ENCODE results near the gene MAGEA4.

The MAGEA4 gene

DNA sequence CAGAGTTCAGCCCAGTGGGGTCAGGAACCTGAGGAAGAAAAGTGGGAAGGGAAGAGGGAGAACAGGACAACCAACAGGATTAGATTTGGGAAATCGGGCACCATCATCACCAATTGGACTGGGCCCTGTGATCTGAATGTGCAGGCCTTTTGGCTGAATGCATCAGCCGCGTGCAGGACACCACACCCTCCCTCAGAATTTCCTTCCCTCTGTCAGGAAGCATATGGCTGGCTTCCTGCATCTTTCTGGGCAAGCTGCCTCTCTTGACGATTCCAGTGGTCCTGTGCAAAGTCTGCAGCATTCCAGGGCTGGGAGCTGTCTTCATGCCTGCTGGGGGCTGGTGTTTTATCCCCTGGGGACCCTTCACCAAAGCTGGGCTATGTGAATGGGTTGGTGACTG lies 16.4 kb downstream of the MAGEA4 start:
- DNase-seq (ENCODE audit: low read depth), result no peak

DNA sequence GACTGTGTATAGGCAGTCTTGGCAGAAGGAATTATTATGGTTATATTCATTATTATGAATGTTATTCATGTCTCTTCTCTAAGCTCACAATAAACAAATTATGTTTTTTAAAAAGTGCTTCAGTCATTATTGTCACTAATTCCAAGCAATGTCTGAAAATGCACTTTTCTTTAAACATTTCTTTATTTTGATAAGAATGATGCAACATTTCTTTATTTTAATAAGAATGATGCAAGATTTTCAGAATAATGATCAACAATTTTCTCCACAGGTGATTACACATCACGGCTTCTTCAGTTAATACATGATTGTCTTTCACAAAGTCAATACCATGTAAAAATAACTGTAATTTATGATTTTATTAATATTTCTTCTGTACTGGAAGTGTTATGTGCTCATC lies 22.7 kb downstream of the MAGEA4 start:
- no peak for DNase-seq (ENCODE audit: low read depth)

GRCh38 chrX:151938172-151938571 lies 25.5 kb downstream of the MAGEA4 start:
- no peak for DNase-seq (ENCODE audit: low read depth)

GRCh38 chrX:151954730-151955129 lies 42.0 kb downstream of the MAGEA4 start:
- DNase-seq (ENCODE audit: low read depth), result no peak

DNA sequence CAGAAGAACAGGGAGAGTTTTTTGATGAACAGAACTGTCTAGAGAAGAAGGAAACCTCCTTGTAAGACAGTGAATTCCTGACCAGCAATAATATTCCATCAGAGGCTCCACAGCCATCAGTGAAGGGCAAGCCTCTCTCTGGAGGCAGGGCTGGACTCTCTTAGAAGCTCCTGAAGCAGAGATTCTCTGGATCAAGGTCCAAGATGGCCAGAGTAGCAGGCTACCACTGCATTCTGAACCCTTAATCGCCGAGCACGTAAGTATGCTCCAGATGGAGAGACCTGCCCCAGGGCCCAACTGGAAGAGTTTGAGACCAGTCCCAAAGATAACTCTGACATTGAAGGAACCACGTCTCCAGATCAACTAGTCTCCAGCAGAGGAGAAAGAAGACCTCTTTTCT lies 45.4 kb downstream of the MAGEA4 start:
- DNase-seq (ENCODE audit: low read depth), result no peak

DNA sequence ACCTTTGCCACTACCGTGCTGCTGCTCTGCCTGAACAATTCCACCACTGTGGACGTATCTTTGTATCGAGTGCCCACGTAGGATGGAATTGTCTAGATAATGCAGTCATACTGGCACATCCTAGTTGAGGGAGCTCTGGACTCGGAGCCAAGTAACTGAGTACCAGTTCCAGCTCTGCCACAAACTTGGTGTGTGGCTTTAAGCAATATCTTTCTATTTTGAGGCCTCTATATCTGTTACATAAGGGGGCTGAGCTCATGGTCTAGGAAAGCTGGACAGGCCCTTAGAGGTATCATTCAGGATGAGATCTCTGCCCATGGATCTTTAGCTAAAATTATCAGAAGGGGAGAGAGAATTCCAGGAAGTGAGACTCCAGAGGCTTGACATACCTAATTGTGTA lies 49.3 kb downstream of the MAGEA4 start:
- no peak for DNase-seq (ENCODE audit: low read depth)

DNA sequence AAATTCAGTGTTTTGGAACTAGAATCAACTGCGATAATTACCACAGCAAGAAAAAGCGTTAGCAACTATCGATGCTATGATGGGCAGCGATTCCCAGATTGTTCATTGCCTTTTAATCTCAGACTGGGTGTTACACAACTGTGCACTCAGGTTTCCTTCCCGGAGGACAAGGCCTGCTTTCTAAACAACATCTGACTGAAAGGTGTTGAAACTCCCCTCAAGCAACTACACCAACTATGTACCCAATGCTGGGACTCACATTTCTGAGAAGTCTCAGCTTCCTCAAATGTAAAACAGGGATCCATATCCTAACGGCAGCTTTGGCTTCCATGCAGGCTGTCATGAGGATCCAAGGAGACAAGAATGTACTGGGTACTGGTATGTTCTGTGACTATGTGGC lies 53.5 kb downstream of the MAGEA4 start:
- no peak for DNase-seq (ENCODE audit: low read depth)

- DNase-seq (ENCODE audit: low read depth), result no peak
Observed at GRCh38 chrX:151970027-151970426, 57.3 kb downstream of the MAGEA4 start.

DNA sequence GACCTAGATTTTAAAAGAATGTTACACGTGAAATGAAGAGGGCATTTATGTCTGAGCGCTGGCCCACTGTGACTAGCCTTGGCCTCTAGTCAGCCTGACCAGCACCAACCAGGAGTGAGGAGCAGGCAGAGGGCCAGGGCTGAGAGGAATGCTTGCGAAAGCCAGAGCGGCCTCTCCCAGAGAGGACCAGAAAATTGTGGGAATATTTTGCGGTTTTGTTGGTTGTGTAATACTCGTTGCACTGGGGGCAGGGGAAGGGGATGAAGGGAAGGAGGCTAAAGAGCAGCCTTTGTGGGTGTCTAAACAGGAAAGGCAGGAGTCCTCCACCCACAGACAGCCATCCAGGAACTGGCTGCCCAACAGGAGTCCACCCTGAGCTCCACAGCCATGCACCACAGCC lies 58.0 kb downstream of the MAGEA4 start:
- no peak for DNase-seq (ENCODE audit: low read depth)

GRCh38 chrX:151973060-151973661 lies 60.5 kb downstream of the MAGEA4 start:
- no peak for DNase-seq (ENCODE audit: low read depth)

- no peak for DNase-seq (ENCODE audit: low read depth)
Observed at GRCh38 chrX:151973851-151974335, 61.2 kb downstream of the MAGEA4 start.

All from stimulated activated CD4-positive, alpha-beta T cell treated with anti-CD3 and anti-CD28 coated beads, Interleukin-2, amount 100 ng/mL, for 4 hours (primary cell).